PC-9 (cell line): Measurements from ENCODE around the gene GSN. TPM values are rescaled to one million over a fixed set of nuclear protein-coding genes. Genes with fewer than 3 reads are reported as not detected.

Experiments
- BruUV-seq: library from RNA; stranded (reverse); fragments of 400-500 nt; replicated peaks from 2 replicates; lab custom pipeline; 2021; lab: Mats Ljungman, UMichigan
- CTCF ChIA-PET: fragments of 300-600 bp; sonication (Branson Sonifier 250); formaldehyde crosslinking; loops from one replicate; lab custom pipeline; 2022; ENCODE audit warnings: antibody characterized with exemption; lab: Charles Lee
- POLR2A ChIA-PET: fragments of 300-600 bp; sonication (Branson Sonifier 250); formaldehyde crosslinking; loops from one replicate; lab custom pipeline; 2022; ENCODE audit warnings: antibody characterized with exemption; ENCODE audit not compliant: unreplicated experiment; lab: Charles Lee
- DNase-seq, 2 experiments: peaks; one replicate each; pipeline versions ENCODE4 v3.0.0 to v3.0.0-alpha.2; 2015 to 2022; ENCODE audit warnings: mixed read lengths in 1 of 2
- H2AFZ ChIP-seq: fragments of 200-600 bp; sonication (generic); 2 replicates; pipeline ENCODE4 v1.8.1; 2017; ENCODE audit warnings: antibody characterized with exemption
- H3F3A ChIP-seq: fragments of 200-600 bp; sonication (generic); 2 replicates; pipeline ENCODE4 v1.8.1; 2017; ENCODE audit warnings: antibody characterized with exemption, mild to moderate bottlenecking, low read depth; ENCODE audit not compliant: insufficient read depth
- H3K27ac ChIP-seq: fragments of 200-600 bp; sonication (generic); 2 replicates; pipeline ENCODE4 v1.6.1; 2016; ENCODE audit warnings: mixed run types
- H3K27me3 ChIP-seq: fragments of 200-600 bp; sonication (generic); 2 replicates; pipeline ENCODE4 v1.6.1; 2016; ENCODE audit warnings: low read depth, mixed run types; ENCODE audit not compliant: insufficient read depth
- H3K36me3 ChIP-seq: fragments of 200-600 bp; sonication (generic); 2 replicates; pipeline ENCODE4 v1.6.1; 2016; ENCODE audit warnings: low read depth, mixed run types
- H3K4me1 ChIP-seq: fragments of 200-600 bp; sonication (generic); replicated peaks from 2 replicates; pipeline ENCODE4 v1.6.1; 2016; ENCODE audit warnings: mixed run types; ENCODE audit not compliant: insufficient read depth
- H3K4me2 ChIP-seq: fragments of 200-600 bp; sonication (generic); 2 replicates; pipeline ENCODE4 v1.6.1; 2017; ENCODE audit warnings: mixed run types
- H3K4me3 ChIP-seq: fragments of 200-600 bp; sonication (generic); 2 replicates; pipeline ENCODE4 v1.6.1; 2016; ENCODE audit warnings: mixed run types
- H3K79me2 ChIP-seq: fragments of 200-600 bp; sonication (generic); 2 replicates; pipeline ENCODE4 v1.6.1; 2017; ENCODE audit warnings: low read depth, mixed run types
- H3K9me2 ChIP-seq: fragments of 200-600 bp; sonication (generic); 2 replicates; pipeline ENCODE4 v1.8.1; 2017; ENCODE audit warnings: mild to moderate bottlenecking; ENCODE audit not compliant: insufficient read depth
- H3K9me3 ChIP-seq: fragments of 200-600 bp; sonication (generic); 2 replicates; pipeline ENCODE4 v1.8.1; 2016; ENCODE audit warnings: low read depth; ENCODE audit not compliant: insufficient read depth
- H4K20me1 ChIP-seq: fragments of 200-600 bp; sonication (generic); 2 replicates; pipeline ENCODE4 v1.8.1; 2017; ENCODE audit not compliant: insufficient read depth
- CTCF ChIP-seq: fragments of 200-600 bp; sonication (generic); conservative IDR thresholded peaks from 2 replicates; pipeline ENCODE4 v1.6.1; 2017; ENCODE audit warnings: mixed run types, antibody characterized with exemption, mild to moderate bottlenecking, moderate library complexity
- EZH2 ChIP-seq: fragments of 200-600 bp; sonication (generic); IDR thresholded peaks from 2 replicates; pipeline ENCODE4 v1.8.0; 2017; ENCODE audit warnings: antibody characterized with exemption, low read depth
- intact Hi-C: fragments of 100-400 bp; cut with micrococcal nuclease; formaldehyde crosslinking; loops from one replicate; pipeline ENCODE4 v1.10.0; 2022; ENCODE audit not compliant: unreplicated experiment
- total RNA-seq: library from RNA; stranded (reverse); gene quantifications from 2 replicates; pipeline ENCODE4 v1.2.3, GENCODE V29; 2021

Gene GSN
- total RNA-seq, 1 experiment from 2014 or later = 135 TPM

- Histone ChIP-seq H3F3A (no peaks in the 10 kb centered on the region; the same call in 1 of the 2 replicates), H3K27ac (no peak overlapping the region), H3K36me3 (no peaks in the 10 kb centered on the region), H3K9me3 (no peaks in the 10 kb centered on the region), H3K79me2 (no peaks in the 10 kb centered on the region), H3K4me3 (no peak overlapping the region), H2AFZ (no peak overlapping the region), H3K9me2 (no peaks in the 10 kb centered on the region), H4K20me1 (no peaks in the 10 kb centered on the region), H3K4me1 (peaks cover 8% of the 10 kb centered on the region), H3K4me2 (no peak overlapping the region), H3K27me3 (no peaks in the 10 kb centered on the region)
- no peak for DNase-seq
- no peak for TF ChIP-seq EZH2
- no peak for TF ChIP-seq CTCF
- BruUV-seq = no TSS peak
- intact Hi-C loops = no loop called here
- ChIA-PET CTCF (interaction anchor here (0.6 kb wide), 1 partner anchor 10 kb away, joined by 3 read pairs; no protein-coding TSS in a partner anchor), POLR2A (no interaction called here)
These were observed 95.1 kb downstream of the GSN start for GRCh38 chr9:121362813-121363621.

GRCh38 chr9:121363622-121363961 lies 95.6 kb downstream of the GSN start:
- Histone ChIP-seq H3K9me3 (no peaks in the 10 kb centered on the region), H3F3A (no peaks in the 10 kb centered on the region; the same call in 1 of the 2 replicates), H3K36me3 (no peaks in the 10 kb centered on the region), H2AFZ (no peak overlapping the region), H3K79me2 (no peaks in the 10 kb centered on the region), H3K4me3 (no peak overlapping the region), H3K9me2 (no peaks in the 10 kb centered on the region), H3K4me1 (peaks cover 8% of the 10 kb centered on the region), H3K4me2 (no peak overlapping the region), H4K20me1 (no peaks in the 10 kb centered on the region), H3K27ac (no peak overlapping the region), H3K27me3 (no peaks in the 10 kb centered on the region)
- intact Hi-C loops = no loop called here
- ChIA-PET CTCF (interaction anchor here (0.6 kb wide), 1 partner anchor 9 kb away, joined by 3 read pairs; no protein-coding TSS in a partner anchor), POLR2A (no interaction called here)
- no peak for DNase-seq
- BruUV-seq = no TSS peak
- no peak for TF ChIP-seq CTCF
- no peak for TF ChIP-seq EZH2

GRCh38 chr9:121364077-121364476 lies 96.1 kb downstream of the GSN start:
- no peak for DNase-seq
- CTCF ChIA-PET = no interaction called here
- H3K4me1 ChIP-seq = peaks cover 9% of the 10 kb centered on the region
- H3K4me3 ChIP-seq = no peak overlapping the region
- no TSS peak for BruUV-seq
- H3K36me3 ChIP-seq = no peaks in the 10 kb centered on the region
- H3K27me3 ChIP-seq = no peaks in the 10 kb centered on the region
- no peaks in the 10 kb centered on the region for H3K9me3 ChIP-seq
- H3K79me2 ChIP-seq = no peaks in the 10 kb centered on the region
- POLR2A ChIA-PET = no interaction called here
- no peaks in the 10 kb centered on the region; the same call in 1 of the 2 replicates for H3F3A ChIP-seq
- H4K20me1 ChIP-seq = no peaks in the 10 kb centered on the region
- intact Hi-C loops = no loop called here
- no peaks in the 10 kb centered on the region for H3K9me2 ChIP-seq
- no peak overlapping the region for H3K27ac ChIP-seq
- TF ChIP-seq CTCF (no peak), EZH2 (no peak)
- H2AFZ ChIP-seq = no peak overlapping the region
- no peak overlapping the region for H3K4me2 ChIP-seq
